PC-3 (cell line): ENCODE measurements around the gene MARK3. TPM values are rescaled to one million over a fixed set of nuclear protein-coding genes. Genes with fewer than 3 reads are reported as not detected.
A peak's percentile ranks its signal among the peaks of the same experiment; 100 is the strongest.

Experiments used
- ATAC-seq: fragments of 200-7000 bp; cut with Tn5 transposase; 2 replicates; pipeline ENCODE4 v1.9.1; 2020; ENCODE audit warnings: mild to moderate bottlenecking, moderate library complexity
- BruUV-seq: library from RNA; stranded (reverse); fragments of 400-500 nt; replicated peaks from 2 replicates; lab custom pipeline; 2021; lab: Mats Ljungman, UMichigan
- CTCF ChIA-PET: fragments of 300-600 bp; sonication (Branson Sonifier 250); formaldehyde crosslinking; loops from one replicate; lab custom pipeline; 2022; ENCODE audit warnings: antibody characterized with exemption; lab: Charles Lee
- POLR2A ChIA-PET: fragments of 300-600 bp; sonication (Branson Sonifier 250); formaldehyde crosslinking; loops from one replicate; lab custom pipeline; 2022; ENCODE audit warnings: antibody characterized with exemption; ENCODE audit not compliant: unreplicated experiment; lab: Charles Lee
- DNase-seq: peaks from one replicate; pipeline ENCODE4 v3.0.0-alpha.2; 2015
- H2AFZ ChIP-seq: fragments of 300-600 bp; sonication (generic); 2 replicates; pipeline ENCODE4 v1.6.0; 2016; ENCODE audit warnings: antibody characterized with exemption, low read length
- H3F3A ChIP-seq: fragments of 300-600 bp; sonication (generic); one replicate; pipeline ENCODE4 v1.6.0; 2017; ENCODE audit warnings: antibody characterized with exemption, low read length, control low read depth, mild to moderate bottlenecking; ENCODE audit not compliant: unreplicated experiment
- H3K27ac ChIP-seq: fragments of 300-600 bp; sonication (generic); 2 replicates; pipeline ENCODE4 v1.5.1; 2016; ENCODE audit warnings: mild to moderate bottlenecking, low read length
- H3K27me3 ChIP-seq: fragments of 300-600 bp; sonication (generic); 2 replicates; pipeline ENCODE4 v1.6.1; 2016; ENCODE audit warnings: low read length, mixed read lengths
- H3K36me3 ChIP-seq: fragments of 300-600 bp; sonication (generic); 2 replicates; pipeline ENCODE4 v1.6.1; 2016; ENCODE audit warnings: low read depth, mixed run types, low read length, mixed read lengths
- H3K4me1 ChIP-seq: fragments of 300-600 bp; sonication (generic); 2 replicates; pipeline ENCODE4 v1.5.1; 2016; ENCODE audit warnings: low read length; ENCODE audit not compliant: insufficient read depth
- H3K4me2 ChIP-seq: fragments of 300-600 bp; sonication (generic); 2 replicates; pipeline ENCODE4 v1.6.0; 2016; ENCODE audit warnings: low read length
- H3K4me3 ChIP-seq: fragments of 300-600 bp; sonication (generic); 2 replicates; pipeline ENCODE4 v1.5.1; 2016; ENCODE audit warnings: mild to moderate bottlenecking, low read length, mixed read lengths
- H3K79me2 ChIP-seq: fragments of 300-600 bp; sonication (generic); 2 replicates; pipeline ENCODE4 v1.6.1; 2017; ENCODE audit warnings: low read length, mixed read lengths
- H3K9ac ChIP-seq: fragments of 300-600 bp; sonication (generic); 2 replicates; pipeline ENCODE4 v1.6.0; 2016; ENCODE audit warnings: mild to moderate bottlenecking, low read length
- H3K9me2 ChIP-seq: fragments of 300-600 bp; sonication (generic); replicated peaks from 2 replicates; pipeline ENCODE4 v1.6.1; 2016; ENCODE audit warnings: mixed run types, low read length, mixed read lengths
- H3K9me3 ChIP-seq: fragments of 300-600 bp; sonication (generic); 2 replicates; pipeline ENCODE4 v1.6.1; 2016; ENCODE audit warnings: low read length, mixed read lengths
- H4K20me1 ChIP-seq: fragments of 300-600 bp; sonication (generic); 2 replicates; pipeline ENCODE4 v1.6.1; 2016; ENCODE audit warnings: low read length, mixed read lengths
- EZH2 ChIP-seq: fragments of 300-600 bp; sonication (generic); IDR thresholded peaks from one replicate; pipeline ENCODE4 v1.6.1; 2017; ENCODE audit warnings: antibody characterized with exemption, mild to moderate bottlenecking, low read length; ENCODE audit not compliant: unreplicated experiment
- EZH2phosphoT487 ChIP-seq: fragments of 300-600 bp; sonication (generic); IDR thresholded peaks from 2 replicates; pipeline ENCODE4 v1.6.1; 2018; ENCODE audit warnings: mild to moderate bottlenecking, antibody characterized with exemption, low read length, borderline replicate concordance
- intact Hi-C: fragments of 100-400 bp; cut with micrococcal nuclease; formaldehyde crosslinking; loops from 2 replicates; pipeline ENCODE4 v1.9.0; 2023
- total RNA-seq: library from RNA; depleted of rRNA; stranded (reverse); fragments of >200 nt; gene quantifications from 2 replicates; pipeline ENCODE4 v1.2.3, GENCODE V29; 2014
- TF ChIP-seq, protein P1 (sequence below): fragments of 300-600 bp; sonication (generic); conservative IDR thresholded peaks from 2 replicates; pipeline ENCODE4 v1.5.1; 2017; ENCODE audit warnings: antibody characterized with exemption, low read depth, mild to moderate bottlenecking, low read length

The MARK3 gene
- total RNA-seq, 1 experiment from 2014 or later: 69.9 TPM

DNA sequence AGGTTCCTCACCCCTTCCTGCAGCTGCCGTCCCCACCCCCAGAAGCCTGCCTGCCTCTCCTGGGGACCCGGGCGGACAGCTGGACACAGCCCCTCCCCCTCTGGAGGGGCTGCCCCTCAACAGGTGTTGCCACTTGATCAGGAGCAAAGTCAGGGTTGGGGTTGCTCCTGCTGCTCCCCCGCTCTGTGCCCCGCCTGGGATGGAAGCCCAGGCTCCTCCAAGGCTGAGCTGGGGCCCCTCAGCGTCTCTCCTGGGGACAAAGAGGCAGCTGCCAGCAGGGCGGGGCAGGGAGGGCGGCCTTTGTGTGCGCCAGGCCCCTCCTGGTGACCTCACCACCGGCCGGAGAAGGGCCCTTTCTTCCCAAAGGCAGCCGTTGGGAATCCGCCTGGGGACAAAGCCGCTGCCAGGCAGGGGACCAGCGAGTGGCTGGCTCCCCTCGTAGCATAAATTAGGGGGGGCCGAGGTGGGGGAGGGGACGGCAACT, 157.4 kb downstream of the MARK3 start:
- Histone ChIP-seq H3K36me3 (no peaks in the 10 kb centered on the region), H3K4me3 (no peak overlapping the region), H2AFZ (no peak overlapping the region), H4K20me1 (no peaks in the 10 kb centered on the region), H3K9me2 (no peaks in the 10 kb centered on the region), H3K9ac (no peak overlapping the region), H3K79me2 (no peaks in the 10 kb centered on the region), H3K9me3 (no peaks in the 10 kb centered on the region), H3K4me1 (peaks cover 47% of the 10 kb centered on the region), H3K27ac (peak overlapping the region; percentile 96), H3K4me2 (peak overlapping the region; percentile 21; the same call in 1 of the 2 replicates), H3K27me3 (no peaks in the 10 kb centered on the region), H3F3A (no peaks in the 10 kb centered on the region)
- BruUV-seq: no TSS peak
- intact Hi-C loops: no loop called here
- TF ChIP-seq EZH2phosphoT487 (no peak), EZH2 (no peak)
- TF ChIP-seq, protein P1, sequence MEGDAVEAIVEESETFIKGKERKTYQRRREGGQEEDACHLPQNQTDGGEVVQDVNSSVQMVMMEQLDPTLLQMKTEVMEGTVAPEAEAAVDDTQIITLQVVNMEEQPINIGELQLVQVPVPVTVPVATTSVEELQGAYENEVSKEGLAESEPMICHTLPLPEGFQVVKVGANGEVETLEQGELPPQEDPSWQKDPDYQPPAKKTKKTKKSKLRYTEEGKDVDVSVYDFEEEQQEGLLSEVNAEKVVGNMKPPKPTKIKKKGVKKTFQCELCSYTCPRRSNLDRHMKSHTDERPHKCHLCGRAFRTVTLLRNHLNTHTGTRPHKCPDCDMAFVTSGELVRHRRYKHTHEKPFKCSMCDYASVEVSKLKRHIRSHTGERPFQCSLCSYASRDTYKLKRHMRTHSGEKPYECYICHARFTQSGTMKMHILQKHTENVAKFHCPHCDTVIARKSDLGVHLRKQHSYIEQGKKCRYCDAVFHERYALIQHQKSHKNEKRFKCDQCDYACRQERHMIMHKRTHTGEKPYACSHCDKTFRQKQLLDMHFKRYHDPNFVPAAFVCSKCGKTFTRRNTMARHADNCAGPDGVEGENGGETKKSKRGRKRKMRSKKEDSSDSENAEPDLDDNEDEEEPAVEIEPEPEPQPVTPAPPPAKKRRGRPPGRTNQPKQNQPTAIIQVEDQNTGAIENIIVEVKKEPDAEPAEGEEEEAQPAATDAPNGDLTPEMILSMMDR: no peak
- DNase-seq (no peak), ATAC-seq (peak; percentile 6; the same call in 1 of the 2 replicates)
- CTCF ChIA-PET: no interaction called here
- POLR2A ChIA-PET: no interaction called here

DNA sequence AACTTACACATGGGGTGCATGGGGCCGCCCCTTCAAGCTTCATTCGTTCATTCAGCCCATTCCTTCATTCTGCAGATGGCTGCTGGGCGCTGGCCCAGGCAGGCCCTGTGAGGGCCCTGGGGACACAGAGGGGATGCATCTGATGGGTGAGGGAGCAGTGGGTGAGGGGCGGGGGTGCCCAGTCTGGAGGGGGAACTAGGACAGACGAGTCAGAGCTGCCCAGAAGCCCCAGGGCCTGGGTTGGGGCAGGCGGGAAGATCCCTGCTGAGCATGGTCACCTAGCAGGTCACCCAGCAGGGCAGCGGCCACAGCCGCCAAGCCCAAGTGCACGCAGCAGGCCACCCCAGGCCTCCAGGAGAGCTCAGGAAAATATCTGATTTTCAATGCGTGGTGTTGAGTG, 157.9 kb downstream of the MARK3 start:
- no peaks in the 10 kb centered on the region for H3K27me3 ChIP-seq
- no peak for TF ChIP-seq EZH2phosphoT487
- no peak for TF ChIP-seq EZH2
- TF ChIP-seq, protein P1: no peak
- intact Hi-C loops: no loop called here
- ATAC-seq (no peak), DNase-seq (no peak)
- H3K9ac ChIP-seq: no peak overlapping the region
- POLR2A ChIA-PET: no interaction called here
- peaks cover 47% of the 10 kb centered on the region for H3K4me1 ChIP-seq
- H3F3A ChIP-seq: no peaks in the 10 kb centered on the region
- no peak overlapping the region for H3K4me2 ChIP-seq
- no peaks in the 10 kb centered on the region for H4K20me1 ChIP-seq
- no peak overlapping the region for H2AFZ ChIP-seq
- CTCF ChIA-PET: no interaction called here
- no peaks in the 10 kb centered on the region for H3K79me2 ChIP-seq
- H3K36me3 ChIP-seq: no peaks in the 10 kb centered on the region
- H3K9me3 ChIP-seq: no peaks in the 10 kb centered on the region
- H3K27ac ChIP-seq: no peak overlapping the region
- no peaks in the 10 kb centered on the region for H3K9me2 ChIP-seq
- no TSS peak for BruUV-seq
- H3K4me3 ChIP-seq: no peak overlapping the region

DNA sequence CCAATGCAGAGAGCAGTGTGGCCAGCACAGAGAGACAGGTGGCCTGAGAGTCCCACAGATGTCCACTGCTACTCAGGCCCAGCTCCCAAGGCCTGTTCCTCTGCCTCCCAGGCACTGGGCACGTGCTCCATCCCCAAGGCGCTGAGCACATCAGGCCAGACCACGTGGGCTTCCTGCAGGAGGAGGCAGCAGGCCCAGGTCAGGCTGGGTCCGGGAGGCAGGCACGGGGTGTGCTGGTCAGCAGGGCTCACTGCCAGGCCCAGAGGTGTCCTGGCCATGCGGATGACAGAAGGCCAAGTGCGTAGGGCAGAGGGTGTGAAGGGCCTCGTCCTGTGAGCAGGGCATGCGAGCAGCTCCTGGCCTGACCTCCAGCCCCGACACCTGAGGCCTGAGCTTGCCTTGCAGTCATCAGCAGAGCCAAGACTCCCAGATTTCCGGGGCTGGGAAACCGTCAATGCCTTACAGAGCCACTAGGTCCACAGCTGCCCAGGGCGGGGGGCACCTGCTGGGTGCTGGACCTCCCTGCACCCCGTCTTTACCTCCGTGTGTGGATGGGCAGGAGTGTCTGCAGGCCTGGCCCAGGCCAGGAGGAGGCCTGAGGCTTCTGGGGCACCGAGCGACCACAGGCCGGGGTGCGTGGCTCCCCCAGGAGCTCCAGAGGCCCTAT, 158.6 kb downstream of the MARK3 start:
- Histone ChIP-seq H3K4me2 (no peak overlapping the region), H3K9ac (no peak overlapping the region), H3K9me3 (no peaks in the 10 kb centered on the region), H3K9me2 (no peaks in the 10 kb centered on the region), H2AFZ (no peak overlapping the region), H3K79me2 (no peaks in the 10 kb centered on the region), H4K20me1 (no peaks in the 10 kb centered on the region), H3F3A (no peaks in the 10 kb centered on the region), H3K36me3 (no peaks in the 10 kb centered on the region), H3K4me1 (peaks cover 44% of the 10 kb centered on the region), H3K27me3 (no peaks in the 10 kb centered on the region), H3K27ac (no peak overlapping the region), H3K4me3 (no peak overlapping the region)
- ATAC-seq (no peak), DNase-seq (no peak)
- intact Hi-C loops: no loop called here
- no peak for TF ChIP-seq EZH2
- TF ChIP-seq EZH2phosphoT487: no peak
- TF ChIP-seq, protein P1: no peak
- POLR2A ChIA-PET: no interaction called here
- BruUV-seq: no TSS peak
- CTCF ChIA-PET: no interaction called here
